ENCODE measurements around the gene MARCHF4.

DNA sequence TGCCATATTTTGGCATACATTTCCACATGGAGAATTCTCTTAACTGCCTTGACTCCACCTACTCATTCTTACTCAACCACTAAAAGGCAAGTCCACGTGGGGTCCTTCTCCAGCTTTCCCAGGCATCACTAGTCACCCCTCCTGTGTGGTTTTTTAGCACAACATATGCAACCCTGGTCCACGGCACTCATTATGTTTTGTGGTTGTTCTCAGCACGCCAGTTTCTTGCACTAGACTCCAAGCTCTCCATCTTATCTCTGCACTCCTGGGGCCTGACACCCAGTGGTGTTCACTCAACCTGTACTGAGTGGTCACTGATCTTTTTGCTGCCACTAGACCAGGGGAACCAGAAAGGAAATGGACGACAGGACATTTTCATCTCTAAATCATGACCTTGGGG lies 18.0 kb downstream of the MARCHF4 start:
- TF ChIP-seq, protein P1, sequence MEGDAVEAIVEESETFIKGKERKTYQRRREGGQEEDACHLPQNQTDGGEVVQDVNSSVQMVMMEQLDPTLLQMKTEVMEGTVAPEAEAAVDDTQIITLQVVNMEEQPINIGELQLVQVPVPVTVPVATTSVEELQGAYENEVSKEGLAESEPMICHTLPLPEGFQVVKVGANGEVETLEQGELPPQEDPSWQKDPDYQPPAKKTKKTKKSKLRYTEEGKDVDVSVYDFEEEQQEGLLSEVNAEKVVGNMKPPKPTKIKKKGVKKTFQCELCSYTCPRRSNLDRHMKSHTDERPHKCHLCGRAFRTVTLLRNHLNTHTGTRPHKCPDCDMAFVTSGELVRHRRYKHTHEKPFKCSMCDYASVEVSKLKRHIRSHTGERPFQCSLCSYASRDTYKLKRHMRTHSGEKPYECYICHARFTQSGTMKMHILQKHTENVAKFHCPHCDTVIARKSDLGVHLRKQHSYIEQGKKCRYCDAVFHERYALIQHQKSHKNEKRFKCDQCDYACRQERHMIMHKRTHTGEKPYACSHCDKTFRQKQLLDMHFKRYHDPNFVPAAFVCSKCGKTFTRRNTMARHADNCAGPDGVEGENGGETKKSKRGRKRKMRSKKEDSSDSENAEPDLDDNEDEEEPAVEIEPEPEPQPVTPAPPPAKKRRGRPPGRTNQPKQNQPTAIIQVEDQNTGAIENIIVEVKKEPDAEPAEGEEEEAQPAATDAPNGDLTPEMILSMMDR (IDR thresholded peaks at IDR 0.05) = no peak
- TF ChIP-seq POLR2A (IDR thresholded peaks at IDR 0.05) (no peak), POLR2AphosphoS5 (IDR thresholded peaks at IDR 0.05) (no peak), EP300 (IDR thresholded peaks at IDR 0.05) (no peak)

All from stomach (tissue), 4 donors.